PC-9 (cell line): ENCODE results near the gene NEURL1B. TPM values are rescaled to one million over a fixed set of nuclear protein-coding genes. Genes with fewer than 3 reads are reported as not detected.

Source experiments
- BruUV-seq: library from RNA; stranded (reverse); fragments of 400-500 nt; replicated peaks from 2 replicates; lab custom pipeline; 2021; lab: Mats Ljungman, UMichigan
- CTCF ChIA-PET: fragments of 300-600 bp; sonication (Branson Sonifier 250); formaldehyde crosslinking; loops from one replicate; lab custom pipeline; 2022; ENCODE audit warnings: antibody characterized with exemption; lab: Charles Lee
- POLR2A ChIA-PET: fragments of 300-600 bp; sonication (Branson Sonifier 250); formaldehyde crosslinking; loops from one replicate; lab custom pipeline; 2022; ENCODE audit warnings: antibody characterized with exemption; ENCODE audit not compliant: unreplicated experiment; lab: Charles Lee
- DNase-seq, 2 experiments: peaks; one replicate each; pipeline versions ENCODE4 v3.0.0 to v3.0.0-alpha.2; 2015 to 2022; ENCODE audit warnings: mixed read lengths in 1 of 2
- H2AFZ ChIP-seq: fragments of 200-600 bp; sonication (generic); 2 replicates; pipeline ENCODE4 v1.8.1; 2017; ENCODE audit warnings: antibody characterized with exemption
- H3F3A ChIP-seq: fragments of 200-600 bp; sonication (generic); 2 replicates; pipeline ENCODE4 v1.8.1; 2017; ENCODE audit warnings: antibody characterized with exemption, mild to moderate bottlenecking, low read depth; ENCODE audit not compliant: insufficient read depth
- H3K27ac ChIP-seq: fragments of 200-600 bp; sonication (generic); 2 replicates; pipeline ENCODE4 v1.6.1; 2016; ENCODE audit warnings: mixed run types
- H3K27me3 ChIP-seq: fragments of 200-600 bp; sonication (generic); 2 replicates; pipeline ENCODE4 v1.6.1; 2016; ENCODE audit warnings: low read depth, mixed run types; ENCODE audit not compliant: insufficient read depth
- H3K36me3 ChIP-seq: fragments of 200-600 bp; sonication (generic); 2 replicates; pipeline ENCODE4 v1.6.1; 2016; ENCODE audit warnings: low read depth, mixed run types
- H3K4me1 ChIP-seq: fragments of 200-600 bp; sonication (generic); replicated peaks from 2 replicates; pipeline ENCODE4 v1.6.1; 2016; ENCODE audit warnings: mixed run types; ENCODE audit not compliant: insufficient read depth
- H3K4me2 ChIP-seq: fragments of 200-600 bp; sonication (generic); 2 replicates; pipeline ENCODE4 v1.6.1; 2017; ENCODE audit warnings: mixed run types
- H3K4me3 ChIP-seq: fragments of 200-600 bp; sonication (generic); 2 replicates; pipeline ENCODE4 v1.6.1; 2016; ENCODE audit warnings: mixed run types
- H3K79me2 ChIP-seq: fragments of 200-600 bp; sonication (generic); 2 replicates; pipeline ENCODE4 v1.6.1; 2017; ENCODE audit warnings: low read depth, mixed run types
- H3K9me2 ChIP-seq: fragments of 200-600 bp; sonication (generic); 2 replicates; pipeline ENCODE4 v1.8.1; 2017; ENCODE audit warnings: mild to moderate bottlenecking; ENCODE audit not compliant: insufficient read depth
- H3K9me3 ChIP-seq: fragments of 200-600 bp; sonication (generic); 2 replicates; pipeline ENCODE4 v1.8.1; 2016; ENCODE audit warnings: low read depth; ENCODE audit not compliant: insufficient read depth
- H4K20me1 ChIP-seq: fragments of 200-600 bp; sonication (generic); 2 replicates; pipeline ENCODE4 v1.8.1; 2017; ENCODE audit not compliant: insufficient read depth
- EZH2 ChIP-seq: fragments of 200-600 bp; sonication (generic); IDR thresholded peaks from 2 replicates; pipeline ENCODE4 v1.8.0; 2017; ENCODE audit warnings: antibody characterized with exemption, low read depth
- intact Hi-C: fragments of 100-400 bp; cut with micrococcal nuclease; formaldehyde crosslinking; loops from one replicate; pipeline ENCODE4 v1.10.0; 2022; ENCODE audit not compliant: unreplicated experiment
- total RNA-seq: library from RNA; stranded (reverse); gene quantifications from 2 replicates; pipeline ENCODE4 v1.2.3, GENCODE V29; 2021
- TF ChIP-seq, protein P1 (sequence below): fragments of 200-600 bp; sonication (generic); conservative IDR thresholded peaks from 2 replicates; pipeline ENCODE4 v1.6.1; 2017; ENCODE audit warnings: mixed run types, antibody characterized with exemption, mild to moderate bottlenecking, moderate library complexity

NEURL1B gene
- total RNA-seq, 1 experiment from 2014 or later = 14.3 TPM

DNA sequence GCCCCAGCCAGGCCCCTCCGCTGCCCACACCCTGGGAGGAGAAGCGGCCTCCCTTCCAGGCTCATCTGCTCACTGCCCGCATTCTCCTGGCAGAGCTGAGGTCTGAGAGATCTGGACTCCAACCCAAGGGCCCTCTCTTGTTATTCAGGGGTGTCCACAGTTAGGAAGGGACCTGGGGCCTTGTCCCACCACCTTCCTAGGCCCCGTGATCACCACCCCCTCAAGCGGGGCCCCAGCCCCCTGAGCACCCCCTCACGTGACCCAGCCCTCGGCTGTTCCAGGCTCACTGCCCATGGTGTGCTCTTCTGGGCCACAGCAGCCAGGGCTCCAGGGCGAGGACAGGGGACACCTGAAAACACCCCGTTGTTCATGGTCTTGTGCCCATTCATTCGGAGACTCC lies 48.7 kb downstream of the NEURL1B start:
- POLR2A ChIA-PET = interaction anchor here (0.5 kb wide), 1 partner anchor 270 kb away, joined by 5 read pairs; the partner anchor contains the start of gene RPL26L1
- Histone ChIP-seq H3K9me2 (no peaks in the 10 kb centered on the region), H3K79me2 (no peaks in the 10 kb centered on the region), H3K9me3 (no peaks in the 10 kb centered on the region), H3F3A (peaks cover 23% of the 10 kb centered on the region; the same call in 1 of the 2 replicates), H4K20me1 (no peaks in the 10 kb centered on the region), H3K4me1 (peaks cover 52% of the 10 kb centered on the region), H3K27me3 (no peaks in the 10 kb centered on the region), H3K4me2 (peak overlapping the region; percentile 66), H3K36me3 (no peaks in the 10 kb centered on the region), H3K27ac (peak overlapping the region; percentile 88), H3K4me3 (no peak overlapping the region), H2AFZ (0 out of 2 replicates have a peak overlapping the region, but pooled peaks have one; percentile 29)
- CTCF ChIA-PET = no interaction called here
- no peak for DNase-seq
- TF ChIP-seq EZH2 = no peak
- TF ChIP-seq, protein P1, sequence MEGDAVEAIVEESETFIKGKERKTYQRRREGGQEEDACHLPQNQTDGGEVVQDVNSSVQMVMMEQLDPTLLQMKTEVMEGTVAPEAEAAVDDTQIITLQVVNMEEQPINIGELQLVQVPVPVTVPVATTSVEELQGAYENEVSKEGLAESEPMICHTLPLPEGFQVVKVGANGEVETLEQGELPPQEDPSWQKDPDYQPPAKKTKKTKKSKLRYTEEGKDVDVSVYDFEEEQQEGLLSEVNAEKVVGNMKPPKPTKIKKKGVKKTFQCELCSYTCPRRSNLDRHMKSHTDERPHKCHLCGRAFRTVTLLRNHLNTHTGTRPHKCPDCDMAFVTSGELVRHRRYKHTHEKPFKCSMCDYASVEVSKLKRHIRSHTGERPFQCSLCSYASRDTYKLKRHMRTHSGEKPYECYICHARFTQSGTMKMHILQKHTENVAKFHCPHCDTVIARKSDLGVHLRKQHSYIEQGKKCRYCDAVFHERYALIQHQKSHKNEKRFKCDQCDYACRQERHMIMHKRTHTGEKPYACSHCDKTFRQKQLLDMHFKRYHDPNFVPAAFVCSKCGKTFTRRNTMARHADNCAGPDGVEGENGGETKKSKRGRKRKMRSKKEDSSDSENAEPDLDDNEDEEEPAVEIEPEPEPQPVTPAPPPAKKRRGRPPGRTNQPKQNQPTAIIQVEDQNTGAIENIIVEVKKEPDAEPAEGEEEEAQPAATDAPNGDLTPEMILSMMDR = no peak
- BruUV-seq = no TSS peak
- intact Hi-C loops = no loop called here

- peaks cover 23% of the 10 kb centered on the region; the same call in 1 of the 2 replicates for H3F3A ChIP-seq
- no peaks in the 10 kb centered on the region for H3K9me2 ChIP-seq
- no peaks in the 10 kb centered on the region for H3K9me3 ChIP-seq
- CTCF ChIA-PET = no interaction called here
- peak overlapping the region; percentile 88 for H3K27ac ChIP-seq
- no peaks in the 10 kb centered on the region for H3K27me3 ChIP-seq
- no TSS peak for BruUV-seq
- intact Hi-C loops = no loop called here
- 0 out of 2 replicates have a peak overlapping the region, but pooled peaks have one; percentile 66 for H3K4me2 ChIP-seq
- no peak overlapping the region for H3K4me3 ChIP-seq
- no peaks in the 10 kb centered on the region for H4K20me1 ChIP-seq
- peaks cover 52% of the 10 kb centered on the region for H3K4me1 ChIP-seq
- H3K79me2 ChIP-seq = no peaks in the 10 kb centered on the region
- no peaks in the 10 kb centered on the region for H3K36me3 ChIP-seq
- POLR2A ChIA-PET = no interaction called here
- DNase-seq = no peak
- TF ChIP-seq EZH2 = no peak
- TF ChIP-seq, protein P1 = no peak
- H2AFZ ChIP-seq = no peak overlapping the region
Observed at GRCh38 chr5:172690258-172691075, 49.4 kb downstream of the NEURL1B start.

GRCh38 chr5:172691886-172692285 lies 50.8 kb downstream of the NEURL1B start:
- no peak for DNase-seq
- CTCF ChIA-PET = no interaction called here
- POLR2A ChIA-PET = no interaction called here
- no peak overlapping the region for H2AFZ ChIP-seq
- no peaks in the 10 kb centered on the region for H3K9me2 ChIP-seq
- peaks cover 39% of the 10 kb centered on the region for H3K4me1 ChIP-seq
- intact Hi-C loops = no loop called here
- no peaks in the 10 kb centered on the region for H3K27me3 ChIP-seq
- no peaks in the 10 kb centered on the region for H3K36me3 ChIP-seq
- H3K4me3 ChIP-seq = no peak overlapping the region
- no peak for TF ChIP-seq EZH2
- TF ChIP-seq, protein P1 = no peak
- no peak overlapping the region for H3K27ac ChIP-seq
- H4K20me1 ChIP-seq = no peaks in the 10 kb centered on the region
- H3K79me2 ChIP-seq = no peaks in the 10 kb centered on the region
- H3F3A ChIP-seq = peaks cover 23% of the 10 kb centered on the region; the same call in 1 of the 2 replicates
- H3K9me3 ChIP-seq = no peaks in the 10 kb centered on the region
- H3K4me2 ChIP-seq = no peak overlapping the region
- no TSS peak for BruUV-seq
